ENCODE results near the gene PRDM16.

Gene PRDM16

GRCh38 chr1:3111348-3112021, 42.5 kb downstream of the PRDM16 start:
- no peak for DNase-seq

GRCh38 chr1:3112526-3112925, 43.5 kb downstream of the PRDM16 start:
- DNase-seq: no peak

GRCh38 chr1:3113047-3113740, 44.2 kb downstream of the PRDM16 start:
- no peak for DNase-seq

- no peak for DNase-seq
Measured at GRCh38 chr1:3113741-3114056, 44.7 kb downstream of the PRDM16 start.

GRCh38 chr1:3114131-3114744, 45.2 kb downstream of the PRDM16 start:
- no peak for DNase-seq

- no peak for DNase-seq
Measured at GRCh38 chr1:3114846-3115245, 45.8 kb downstream of the PRDM16 start.

- no peak for DNase-seq
Measured at GRCh38 chr1:3115275-3116149, 46.5 kb downstream of the PRDM16 start.

GRCh38 chr1:3116150-3116510, 47.1 kb downstream of the PRDM16 start:
- no peak for DNase-seq

GRCh38 chr1:3116560-3116959, 47.6 kb downstream of the PRDM16 start:
- no peak for DNase-seq

GRCh38 chr1:3117879-3118278, 48.9 kb downstream of the PRDM16 start:
- DNase-seq: no peak

GRCh38 chr1:3119061-3119460, 50.1 kb downstream of the PRDM16 start:
- DNase-seq: no peak

- DNase-seq: no peak
Measured at GRCh38 chr1:3119725-3120124, 50.7 kb downstream of the PRDM16 start.

- DNase-seq: no peak
Measured at GRCh38 chr1:3120140-3120539, 51.1 kb downstream of the PRDM16 start.

- DNase-seq: no peak
Measured at GRCh38 chr1:3120994-3121393, 52.0 kb downstream of the PRDM16 start.

GRCh38 chr1:3121401-3122210, 52.6 kb downstream of the PRDM16 start:
- no peak for DNase-seq

GRCh38 chr1:3122311-3122710, 53.3 kb downstream of the PRDM16 start:
- no peak for DNase-seq

- no peak for DNase-seq
Measured at GRCh38 chr1:3124246-3124645, 55.2 kb downstream of the PRDM16 start.

GRCh38 chr1:3125078-3125477, 56.1 kb downstream of the PRDM16 start:
- DNase-seq: no peak

- no peak for DNase-seq
Measured at GRCh38 chr1:3125546-3126368, 56.8 kb downstream of the PRDM16 start.

GRCh38 chr1:3126756-3127678, 58.0 kb downstream of the PRDM16 start:
- no peak for DNase-seq

- no peak for DNase-seq
Measured at GRCh38 chr1:3127738-3128137, 58.7 kb downstream of the PRDM16 start.
